Nephron progenitor cell (in vitro differentiated cells): ENCODE measurements around the gene MROH8.
"Not testable (repeated sequence)": the region's sequence is repeated elsewhere in the genome, so short reads cannot be mapped to it uniquely, and the experiment has no call there.

Experiments
- DNase-seq: peaks from one replicate; pipeline ENCODE4 v3.0.0; 2021
- H3K27ac Mint-ChIP-seq: 2 replicates; pipeline ENCODE4 v1.8.0; 2021; ENCODE audit warnings: mild to moderate bottlenecking, moderate library complexity, mixed read lengths
- H3K27me3 Mint-ChIP-seq: 2 replicates; pipeline ENCODE4 v1.8.0; 2021; ENCODE audit warnings: mild to moderate bottlenecking, low read depth, mixed read lengths; ENCODE audit not compliant: poor library complexity
- H3K36me3 Mint-ChIP-seq: 2 replicates; pipeline ENCODE4 v1.8.0; 2021; ENCODE audit warnings: low read depth, mixed read lengths
- H3K4me1 Mint-ChIP-seq: 2 replicates; pipeline ENCODE4 v1.8.0; 2021; ENCODE audit warnings: mixed read lengths
- H3K4me3 Mint-ChIP-seq: 2 replicates; pipeline ENCODE4 v1.8.0; 2021; ENCODE audit warnings: mild to moderate bottlenecking, moderate library complexity, mixed read lengths
- H3K9me3 Mint-ChIP-seq: 2 replicates; pipeline ENCODE4 v1.8.0; 2021; ENCODE audit warnings: mild to moderate bottlenecking, moderate library complexity, mixed read lengths
- TF ChIP-seq, protein P1 (sequence below): fragments of 200-600 bp; sonication (generic); IDR thresholded peaks from 2 replicates; pipeline ENCODE4 v1.5.0; 2021; ENCODE audit warnings: antibody characterized with exemption

The MROH8 gene

DNA sequence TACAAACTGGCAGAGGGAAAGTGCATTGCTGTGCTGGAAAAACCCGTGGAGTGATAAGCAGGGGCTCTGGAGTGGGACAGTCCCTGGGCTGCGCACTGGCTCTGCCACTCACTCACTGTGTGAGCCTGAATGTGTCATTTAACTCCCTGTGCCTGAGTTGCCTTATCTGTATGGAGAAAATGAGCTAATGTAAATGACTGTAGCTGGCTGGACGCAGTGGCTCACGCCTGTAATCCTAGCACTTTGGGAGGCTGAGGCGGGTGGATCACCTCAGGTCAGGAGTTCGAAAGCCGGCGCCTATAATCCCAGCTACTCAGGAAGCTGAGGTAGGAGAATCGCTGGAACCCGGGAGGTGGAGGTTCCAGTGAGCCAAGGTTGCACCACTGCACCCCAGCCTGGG lies 18.7 kb downstream of the MROH8 start:
- Mint-ChIP-seq H3K27ac (no peak overlapping the region), H3K36me3 (peaks cover 18% of the 10 kb centered on the region), H3K27me3 (peaks cover 5% of the 10 kb centered on the region), H3K4me1 (peaks cover 7% of the 10 kb centered on the region), H3K4me3 (no peak overlapping the region), H3K9me3 (no peaks in the 10 kb centered on the region)
- TF ChIP-seq, protein P1, sequence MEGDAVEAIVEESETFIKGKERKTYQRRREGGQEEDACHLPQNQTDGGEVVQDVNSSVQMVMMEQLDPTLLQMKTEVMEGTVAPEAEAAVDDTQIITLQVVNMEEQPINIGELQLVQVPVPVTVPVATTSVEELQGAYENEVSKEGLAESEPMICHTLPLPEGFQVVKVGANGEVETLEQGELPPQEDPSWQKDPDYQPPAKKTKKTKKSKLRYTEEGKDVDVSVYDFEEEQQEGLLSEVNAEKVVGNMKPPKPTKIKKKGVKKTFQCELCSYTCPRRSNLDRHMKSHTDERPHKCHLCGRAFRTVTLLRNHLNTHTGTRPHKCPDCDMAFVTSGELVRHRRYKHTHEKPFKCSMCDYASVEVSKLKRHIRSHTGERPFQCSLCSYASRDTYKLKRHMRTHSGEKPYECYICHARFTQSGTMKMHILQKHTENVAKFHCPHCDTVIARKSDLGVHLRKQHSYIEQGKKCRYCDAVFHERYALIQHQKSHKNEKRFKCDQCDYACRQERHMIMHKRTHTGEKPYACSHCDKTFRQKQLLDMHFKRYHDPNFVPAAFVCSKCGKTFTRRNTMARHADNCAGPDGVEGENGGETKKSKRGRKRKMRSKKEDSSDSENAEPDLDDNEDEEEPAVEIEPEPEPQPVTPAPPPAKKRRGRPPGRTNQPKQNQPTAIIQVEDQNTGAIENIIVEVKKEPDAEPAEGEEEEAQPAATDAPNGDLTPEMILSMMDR = no peak
- DNase-seq = no peak

GRCh38 chr20:37158248-37158647 lies 21.1 kb downstream of the MROH8 start:
- no peaks in the 10 kb centered on the region for H3K9me3 Mint-ChIP-seq
- H3K27ac Mint-ChIP-seq = no peak overlapping the region
- DNase-seq = no peak
- peaks cover 5% of the 10 kb centered on the region for H3K27me3 Mint-ChIP-seq
- peaks cover 30% of the 10 kb centered on the region for H3K36me3 Mint-ChIP-seq
- TF ChIP-seq, protein P1 = no peak
- H3K4me3 Mint-ChIP-seq = no peak overlapping the region
- H3K4me1 Mint-ChIP-seq = peaks cover 7% of the 10 kb centered on the region

- no peak for DNase-seq
Observed at GRCh38 chr20:37155987-37156386, 23.4 kb downstream of the MROH8 start.

GRCh38 chr20:37154684-37155298 lies 24.6 kb downstream of the MROH8 start:
- Mint-ChIP-seq H3K4me3 (no peak overlapping the region), H3K27ac (no peak overlapping the region), H3K27me3 (peaks cover 4% of the 10 kb centered on the region), H3K9me3 (peaks cover 16% of the 10 kb centered on the region), H3K4me1 (no peaks in the 10 kb centered on the region), H3K36me3 (peaks cover 60% of the 10 kb centered on the region)
- DNase-seq = no peak
- TF ChIP-seq, protein P1 = no peak

More at GRCh38 chr20:37155987-37156386, 23.4 kb downstream of the MROH8 start:
- H3K4me3 Mint-ChIP-seq = no peak overlapping the region
- H3K27ac Mint-ChIP-seq = no peak overlapping the region
- TF ChIP-seq, protein P1 = no peak
- H3K4me1 Mint-ChIP-seq = no peaks in the 10 kb centered on the region
- H3K27me3 Mint-ChIP-seq = no peaks in the 10 kb centered on the region
- H3K36me3 Mint-ChIP-seq = peaks cover 50% of the 10 kb centered on the region
- peaks cover 8% of the 10 kb centered on the region for H3K9me3 Mint-ChIP-seq

DNA sequence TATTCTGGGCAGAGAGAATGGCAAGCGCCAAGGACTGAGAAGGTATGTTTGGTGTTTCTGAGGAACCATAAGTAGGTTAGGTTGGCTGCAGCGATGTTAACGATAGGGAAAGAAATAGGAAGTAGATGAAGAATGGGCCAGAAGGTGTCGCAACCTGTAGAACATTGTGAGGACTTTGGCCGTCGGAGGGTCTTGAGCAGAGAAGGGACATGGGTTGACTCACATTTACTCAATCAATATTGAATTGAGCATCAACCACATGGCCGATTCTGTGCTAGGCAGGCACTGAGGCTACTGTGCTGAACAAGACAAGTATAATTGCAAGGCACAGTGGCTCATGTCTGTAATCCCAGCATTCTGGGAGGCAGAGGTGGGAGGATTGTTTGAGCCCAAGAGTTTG lies 27.1 kb downstream of the MROH8 start:
- Mint-ChIP-seq H3K4me1 (no peaks in the 10 kb centered on the region), H3K4me3 (no peak overlapping the region), H3K9me3 (peaks cover 23% of the 10 kb centered on the region), H3K36me3 (peaks cover 67% of the 10 kb centered on the region), H3K27me3 (peaks cover 4% of the 10 kb centered on the region), H3K27ac (no peak overlapping the region)
- TF ChIP-seq, protein P1 = no peak
- no peak for DNase-seq

GRCh38 chr20:37151529-37151928 lies 27.8 kb downstream of the MROH8 start:
- Mint-ChIP-seq H3K27me3 (peaks cover 4% of the 10 kb centered on the region), H3K36me3 (peaks cover 72% of the 10 kb centered on the region), H3K27ac (no peak overlapping the region), H3K4me3 (no peak overlapping the region), H3K9me3 (peaks cover 23% of the 10 kb centered on the region), H3K4me1 (no peaks in the 10 kb centered on the region)
- DNase-seq = no peak
- TF ChIP-seq, protein P1 = no peak

GRCh38 chr20:37150864-37151263 lies 28.5 kb downstream of the MROH8 start:
- not testable (repeated sequence) for H3K27me3 Mint-ChIP-seq, H3K4me3 Mint-ChIP-seq, DNase-seq, H3K27ac Mint-ChIP-seq, H3K4me1 Mint-ChIP-seq
- peaks cover 23% of the 10 kb centered on the region for H3K9me3 Mint-ChIP-seq
- H3K36me3 Mint-ChIP-seq = peaks cover 65% of the 10 kb centered on the region
